K562 (cell line): Measurements from ENCODE around the gene EXOG. TPM values are rescaled to one million over a fixed set of nuclear protein-coding genes. Genes with fewer than 3 reads are reported as not detected.

ENCODE experiments used
- ARNT ChIP-seq, 2 experiments: fragments of 450-650 bp; IDR thresholded peaks; 2 replicates each; pipeline ENCODE4 v1.6.1; 2016; ENCODE audit warnings: mild to moderate bottlenecking in 1 of 2
- DIDO1 ChIP-seq: fragments of 450-650 bp; IDR thresholded peaks from 2 replicates; pipeline ENCODE4 v1.6.1; 2016; ENCODE audit warnings: low read depth, missing biosample characterization, missing genetic modification characterization
- EHMT2 ChIP-seq: fragments of 450-650 bp; IDR thresholded peaks from 2 replicates; pipeline ENCODE4 v1.6.1; 2018; ENCODE audit warnings: antibody characterized with exemption
- ELK3 ChIP-seq: fragments of 450-650 bp; formaldehyde crosslinking; IDR thresholded peaks from 2 replicates; pipeline ENCODE4 v1.4.0; 2020; ENCODE audit warnings: mild to moderate bottlenecking
- ETS1 ChIP-seq: conservative IDR thresholded peaks from 2 replicates; pipeline ENCODE4 v1.6.1; 2011; ENCODE audit warnings: low read depth, mild to moderate bottlenecking, low read length; ENCODE audit not compliant: control insufficient read depth
- FOXK2 ChIP-seq, 2 experiments: fragments of 450-650 bp; IDR thresholded peaks in 1 of 2; conservative IDR thresholded peaks in 1 of 2; 2 replicates each; pipeline ENCODE4 v1.6.1; 2016; ENCODE audit warnings: low read depth in 2 of 2, mild to moderate bottlenecking in 1 of 2
- GATAD2B ChIP-seq: fragments of 450-650 bp; IDR thresholded peaks from 2 replicates; pipeline ENCODE4 v1.6.1; 2017; ENCODE audit warnings: mild to moderate bottlenecking, borderline replicate concordance
- HDAC6 ChIP-seq: IDR thresholded peaks from 2 replicates; pipeline ENCODE4 v1.6.1; 2012; ENCODE audit warnings: low read depth, mild to moderate bottlenecking, control low read depth, inconsistent platforms, low read length, moderate library complexity
- NR0B1 ChIP-seq: fragments of 450-650 bp; IDR thresholded peaks from one replicate; pipeline ENCODE4 v1.6.1; 2018; ENCODE audit warnings: mild to moderate bottlenecking, moderate library complexity; ENCODE audit not compliant: partially characterized antibody
- PHF8 ChIP-seq: fragments of 200-600 bp; sonication (generic); IDR thresholded peaks from 2 replicates; pipeline ENCODE4 v1.6.1; 2012; ENCODE audit warnings: mixed run types, mild to moderate bottlenecking, inconsistent platforms, low read length, moderate library complexity, borderline replicate concordance
- RBM15 ChIP-seq: fragments of 200-400 bp; formaldehyde crosslinking; IDR thresholded peaks from 2 replicates; pipeline ENCODE4 v1.6.1; 2018; ENCODE audit warnings: mild to moderate bottlenecking, low read length, moderate library complexity; ENCODE audit not compliant: insufficient read depth
- SMARCA5 ChIP-seq: fragments of 450-650 bp; IDR thresholded peaks from 2 replicates; pipeline ENCODE4 v1.6.1; 2016
- SPI1 ChIP-seq: IDR thresholded peaks from 2 replicates; pipeline ENCODE4 v1.6.1; 2011; ENCODE audit warnings: low read depth, low read length, control low read depth, borderline replicate concordance
- ZFP91 ChIP-seq: sonication (generic); formaldehyde crosslinking; IDR thresholded peaks from 2 replicates; pipeline ENCODE4 v1.8.0; 2022; ENCODE audit warnings: mild to moderate bottlenecking, missing genetic modification reagents
- ZKSCAN8 ChIP-seq: fragments of 200-800 bp; sonication (Bioruptor generic); IDR thresholded peaks from 2 replicates; pipeline ENCODE4 v1.6.1; 2016; ENCODE audit warnings: missing genetic modification characterization, missing compliant biosample characterization
- ZNF224 ChIP-seq: sonication (generic); formaldehyde crosslinking; IDR thresholded peaks from 2 replicates; pipeline ENCODE4 v1.8.0; 2022; ENCODE audit warnings: mild to moderate bottlenecking, missing genetic modification reagents
- ZNF3 ChIP-seq: fragments of 250-450 bp; sonication (Bioruptor Pico); IDR thresholded peaks from 2 replicates; pipeline ENCODE4 v1.5.0; 2021; ENCODE audit warnings: mild to moderate bottlenecking, moderate library complexity
- ZNF511 ChIP-seq: sonication (generic); formaldehyde crosslinking; IDR thresholded peaks from 2 replicates; pipeline ENCODE4 v1.8.0; 2022; ENCODE audit warnings: mild to moderate bottlenecking, missing genetic modification reagents
- ZNF512 ChIP-seq: IDR thresholded peaks from 2 replicates; pipeline ENCODE4 v1.6.1; 2016; ENCODE audit warnings: missing genetic modification characterization, missing compliant biosample characterization
- ZNF766 ChIP-seq: fragments of 200-800 bp; sonication (Bioruptor generic); conservative IDR thresholded peaks from 2 replicates; pipeline ENCODE4 v1.6.1; 2016; ENCODE audit warnings: missing genetic modification characterization, missing compliant biosample characterization
- polyA plus RNA-seq, 8 experiments: library from polyadenylated mRNA; depleted of rRNA in 4 of 8; stranded (reverse) in 5 of 8; unstranded in 3 of 8; fragments of >200 nt; fragmentation: Nextera tagmentation in 2 of 8; fragmentation: Illumina TruSeq in 1 of 8; extraction: Ambion mirVana in 2 of 8; extraction: Trizol in 1 of 8; gene quantifications; 2 replicates each; pipeline versions ENCODE4 v1.2.1 to v1.2.3, GENCODE V29; 2011 to 2014; ENCODE audit warnings: inconsistent platforms in 1 of 8, missing spikeins in 1 of 8
- total RNA-seq, 7 experiments: library from RNA; depleted of rRNA in 6 of 7; stranded (reverse); fragments of >200 nt in 6 of 7; fragmentation: Illumina TruSeq in 2 of 7; extraction: Trizol in 2 of 7; gene quantifications; 2 replicates each; pipeline versions ENCODE4 v1.2.1 to v1.2.3, GENCODE V29; 2011 to 2021; ENCODE audit warnings: low replicate concordance in 1 of 7

EXOG gene
- total and polyA plus RNA-seq, 9 of the 15 experiments (the other 6 are each of a cell fraction or from before 2014, with no cell fraction given) = 10.8 to 21.7 (median 14.8) TPM

GRCh38 chr3:38454178-38454883, 41.8 kb upstream of the EXOG start (continued):
- TF ChIP-seq ZNF766 (CRISPR knock-in tag) (no peak), PHF8 (peak; percentile 78; the same call in 1 of the 2 replicates), ELK3 (CRISPR knock-in tag) (no peak), ETS1 (0 out of 2 replicates have a peak, but pooled peaks have one; percentile 31), EHMT2 (no peak), RBM15 (no peak), ZNF512 (tag) (no peak), ZFP91 (CRISPR knock-in tag) (no peak), ZNF224 (CRISPR knock-in tag) (no peak), ARNT (IDR thresholded peaks at IDR 0.05) (no peak), HDAC6 (peak; percentile 56; the same call in 1 of the 2 replicates), DIDO1 (no peak), ZKSCAN8 (CRISPR knock-in tag) (no peak), ZNF3 (CRISPR knock-in tag) (no peak), ZNF511 (CRISPR knock-in tag) (peak; percentile 35; the same call in 1 of the 2 replicates), GATAD2B (peak; percentile 77; the same call in 1 of the 2 replicates), NR0B1 (no peak), SMARCA5 (no peak), FOXK2 (conservative IDR thresholded peaks at IDR 0.05 in 1 of 2, IDR thresholded peaks at IDR 0.05 in 1 of 2; ENCODE audit: low read depth in 2 of 2) (peak; percentile 38 to 65; a peak in 3 of 4 replicates), SPI1 (no peak)
